Neural cell (in vitro differentiated cells): ENCODE measurements around the gene KCNT1. TPM values are rescaled to one million over a fixed set of nuclear protein-coding genes. Genes with fewer than 3 reads are reported as not detected.

Experiments used
- H2AFZ ChIP-seq: fragments of 200-600, 300-800 bp; sonication (generic), shearing (Covaris generic); 2 replicates; pipeline ENCODE4 v1.6.0; 2014; ENCODE audit warnings: low read depth, mild to moderate bottlenecking, antibody characterized with exemption, low read length, moderate library complexity
- H3F3A ChIP-seq: fragments of 200-600 bp; shearing (Covaris generic); 2 replicates; pipeline ENCODE4 v1.6.1; 2016; ENCODE audit warnings: mild to moderate bottlenecking, moderate library complexity, mixed read lengths, antibody characterized with exemption, low read length; ENCODE audit not compliant: insufficient read depth, poor library complexity, severe bottlenecking
- H3K27ac ChIP-seq: fragments of 200-600, 300-800 bp; sonication (generic), shearing (Covaris generic); 2 replicates; pipeline ENCODE4 v1.5.1; 2014; ENCODE audit warnings: mild to moderate bottlenecking, low read length, moderate library complexity
- H3K27me3 ChIP-seq: fragments of 300-800, 200-600 bp; sonication (generic), shearing (Covaris generic); 2 replicates; pipeline ENCODE4 v1.6.0; 2014; ENCODE audit warnings: mild to moderate bottlenecking, low read depth, low read length, moderate library complexity; ENCODE audit not compliant: insufficient read depth
- H3K36me3 ChIP-seq: fragments of 300-800, 200-600 bp; sonication (generic), shearing (Covaris generic); 2 replicates; pipeline ENCODE4 v1.5.1; 2014; ENCODE audit warnings: mild to moderate bottlenecking, antibody characterized with exemption, low read length, moderate library complexity; ENCODE audit not compliant: insufficient read depth
- H3K4me2 ChIP-seq: fragments of 300-800, 200-600 bp; sonication (generic), shearing (Covaris generic); 2 replicates; pipeline ENCODE4 v1.6.0; 2014; ENCODE audit warnings: mild to moderate bottlenecking, low read length
- H3K4me3 ChIP-seq: fragments of 300-800, 200-600 bp; sonication (generic), shearing (Covaris generic); 2 replicates; pipeline ENCODE4 v1.5.1; 2014; ENCODE audit warnings: mild to moderate bottlenecking, low read length, moderate library complexity
- H3K79me2 ChIP-seq: fragments of 200-600 bp; shearing (Covaris generic); replicated peaks from 2 replicates; pipeline ENCODE4 v1.6.0; 2014; ENCODE audit warnings: mild to moderate bottlenecking, low read length, moderate library complexity; ENCODE audit not compliant: insufficient read depth
- H3K9ac ChIP-seq: fragments of 300-800, 200-600 bp; sonication (generic), shearing (Covaris generic); 2 replicates; pipeline ENCODE4 v1.6.1; 2016; ENCODE audit warnings: mild to moderate bottlenecking, low read length, mixed read lengths
- H3K9me2 ChIP-seq: fragments of 200-600 bp; shearing (Covaris generic); 2 replicates; pipeline ENCODE4 v1.6.1; 2016; ENCODE audit warnings: mild to moderate bottlenecking, low read length, mixed read lengths; ENCODE audit not compliant: insufficient read depth
- H3K9me3 ChIP-seq: fragments of 200-600, 300-800 bp; sonication (generic), shearing (Covaris generic); 2 replicates; pipeline ENCODE4 v1.6.1; 2016; ENCODE audit warnings: mild to moderate bottlenecking, mixed run types, low read length, moderate library complexity, mixed read lengths
- H4K20me1 ChIP-seq: fragments of 200-600 bp; shearing (Covaris generic); 2 replicates; pipeline ENCODE4 v1.6.1; 2016; ENCODE audit warnings: mild to moderate bottlenecking, mixed run types; ENCODE audit not compliant: insufficient read depth
- EP300 ChIP-seq: fragments of 450-650 bp; conservative IDR thresholded peaks from 2 replicates; pipeline ENCODE4 v1.6.1; 2014; ENCODE audit warnings: antibody characterized with exemption, mild to moderate bottlenecking, moderate library complexity; ENCODE audit not compliant: poor library complexity, severe bottlenecking
- EZH2 ChIP-seq: fragments of 200-600, 300-800 bp; shearing (Covaris generic), sonication (generic); IDR thresholded peaks from 2 replicates; pipeline ENCODE4 v1.6.1; 2014; ENCODE audit warnings: antibody characterized with exemption, low read length, borderline replicate concordance, mild to moderate bottlenecking; ENCODE audit not compliant: insufficient read depth, poor library complexity, severe bottlenecking
- MXI1 ChIP-seq: fragments of 450-650 bp; conservative IDR thresholded peaks from 2 replicates; pipeline ENCODE4 v1.6.1; 2014; ENCODE audit warnings: antibody characterized with exemption, mild to moderate bottlenecking; ENCODE audit not compliant: poor library complexity, severe bottlenecking
- POLR2AphosphoS5 ChIP-seq: IDR thresholded peaks from 2 replicates; pipeline ENCODE4 v1.6.1; 2012
- RAD21 ChIP-seq: fragments of 450-650 bp; conservative IDR thresholded peaks from 2 replicates; pipeline ENCODE4 v1.6.1; 2014; ENCODE audit warnings: antibody characterized with exemption, mild to moderate bottlenecking, moderate library complexity
- SMC3 ChIP-seq: fragments of 450-650 bp; conservative IDR thresholded peaks from 2 replicates; pipeline ENCODE4 v1.6.1; 2014; ENCODE audit warnings: antibody characterized with exemption, mild to moderate bottlenecking, moderate library complexity; ENCODE audit not compliant: poor library complexity
- TAF1 ChIP-seq: IDR thresholded peaks from 2 replicates; pipeline ENCODE4 v1.6.1; 2012; ENCODE audit warnings: low read depth
- polyA plus RNA-seq: library from polyadenylated mRNA; depleted of rRNA; stranded (reverse); fragments of >200 nt; gene quantifications from 2 replicates; pipeline ENCODE4 v1.2.3, GENCODE V29; 2014
- TF ChIP-seq, protein P1 (sequence below): fragments of 450-650 bp; IDR thresholded peaks from 2 replicates; pipeline ENCODE4 v1.5.1; 2014; ENCODE audit warnings: antibody characterized with exemption, mild to moderate bottlenecking, moderate library complexity; ENCODE audit not compliant: poor library complexity, severe bottlenecking
- TF ChIP-seq, protein P2 (sequence below): IDR thresholded peaks from 2 replicates; pipeline ENCODE4 v1.6.1; 2012; ENCODE audit warnings: borderline replicate concordance

Gene KCNT1
- polyA plus RNA-seq, 1 donor from 2014 or later: 0.67 TPM

GRCh38 chr9:135777623-135778177 is 75.7 kb downstream of the KCNT1 start:
- Histone ChIP-seq H3K4me2 (no peak overlapping the region), H3K36me3 (no peaks in the 10 kb centered on the region)

DNA sequence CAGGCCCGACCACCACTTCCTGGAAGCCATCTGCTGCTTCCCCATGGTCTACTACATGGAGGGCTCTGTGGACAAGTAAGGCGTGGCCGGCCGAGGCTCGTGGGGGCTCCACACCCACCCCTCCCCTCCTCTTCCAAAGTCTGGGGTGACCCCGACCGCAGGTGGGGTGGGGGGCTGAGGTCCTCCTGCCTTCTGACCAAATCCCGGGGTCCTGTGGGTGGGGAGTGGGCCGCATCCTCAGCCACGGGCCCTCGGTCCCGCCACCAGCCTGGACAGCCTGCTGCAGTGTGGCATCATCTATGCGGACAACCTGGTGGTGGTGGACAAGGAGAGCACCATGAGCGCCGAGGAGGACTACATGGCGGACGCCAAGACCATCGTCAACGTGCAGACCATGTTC is 76.4 kb downstream of the KCNT1 start:
- Histone ChIP-seq H3K79me2 (no peaks in the 10 kb centered on the region), H3K4me2 (no peak overlapping the region), H3K9me3 (no peaks in the 10 kb centered on the region), H3K4me3 (no peak overlapping the region), H3F3A (no peaks in the 10 kb centered on the region), H3K36me3 (no peaks in the 10 kb centered on the region), H4K20me1 (no peaks in the 10 kb centered on the region), H3K27ac (no peak overlapping the region), H3K9me2 (no peaks in the 10 kb centered on the region), H3K9ac (no peak overlapping the region), H3K27me3 (no peaks in the 10 kb centered on the region), H2AFZ (no peak overlapping the region)
- TF ChIP-seq EZH2: no peak
- TF ChIP-seq SMC3: no peak
- TF ChIP-seq, protein P1, sequence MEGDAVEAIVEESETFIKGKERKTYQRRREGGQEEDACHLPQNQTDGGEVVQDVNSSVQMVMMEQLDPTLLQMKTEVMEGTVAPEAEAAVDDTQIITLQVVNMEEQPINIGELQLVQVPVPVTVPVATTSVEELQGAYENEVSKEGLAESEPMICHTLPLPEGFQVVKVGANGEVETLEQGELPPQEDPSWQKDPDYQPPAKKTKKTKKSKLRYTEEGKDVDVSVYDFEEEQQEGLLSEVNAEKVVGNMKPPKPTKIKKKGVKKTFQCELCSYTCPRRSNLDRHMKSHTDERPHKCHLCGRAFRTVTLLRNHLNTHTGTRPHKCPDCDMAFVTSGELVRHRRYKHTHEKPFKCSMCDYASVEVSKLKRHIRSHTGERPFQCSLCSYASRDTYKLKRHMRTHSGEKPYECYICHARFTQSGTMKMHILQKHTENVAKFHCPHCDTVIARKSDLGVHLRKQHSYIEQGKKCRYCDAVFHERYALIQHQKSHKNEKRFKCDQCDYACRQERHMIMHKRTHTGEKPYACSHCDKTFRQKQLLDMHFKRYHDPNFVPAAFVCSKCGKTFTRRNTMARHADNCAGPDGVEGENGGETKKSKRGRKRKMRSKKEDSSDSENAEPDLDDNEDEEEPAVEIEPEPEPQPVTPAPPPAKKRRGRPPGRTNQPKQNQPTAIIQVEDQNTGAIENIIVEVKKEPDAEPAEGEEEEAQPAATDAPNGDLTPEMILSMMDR: no peak
- no peak for TF ChIP-seq TAF1
- TF ChIP-seq, protein P2, sequence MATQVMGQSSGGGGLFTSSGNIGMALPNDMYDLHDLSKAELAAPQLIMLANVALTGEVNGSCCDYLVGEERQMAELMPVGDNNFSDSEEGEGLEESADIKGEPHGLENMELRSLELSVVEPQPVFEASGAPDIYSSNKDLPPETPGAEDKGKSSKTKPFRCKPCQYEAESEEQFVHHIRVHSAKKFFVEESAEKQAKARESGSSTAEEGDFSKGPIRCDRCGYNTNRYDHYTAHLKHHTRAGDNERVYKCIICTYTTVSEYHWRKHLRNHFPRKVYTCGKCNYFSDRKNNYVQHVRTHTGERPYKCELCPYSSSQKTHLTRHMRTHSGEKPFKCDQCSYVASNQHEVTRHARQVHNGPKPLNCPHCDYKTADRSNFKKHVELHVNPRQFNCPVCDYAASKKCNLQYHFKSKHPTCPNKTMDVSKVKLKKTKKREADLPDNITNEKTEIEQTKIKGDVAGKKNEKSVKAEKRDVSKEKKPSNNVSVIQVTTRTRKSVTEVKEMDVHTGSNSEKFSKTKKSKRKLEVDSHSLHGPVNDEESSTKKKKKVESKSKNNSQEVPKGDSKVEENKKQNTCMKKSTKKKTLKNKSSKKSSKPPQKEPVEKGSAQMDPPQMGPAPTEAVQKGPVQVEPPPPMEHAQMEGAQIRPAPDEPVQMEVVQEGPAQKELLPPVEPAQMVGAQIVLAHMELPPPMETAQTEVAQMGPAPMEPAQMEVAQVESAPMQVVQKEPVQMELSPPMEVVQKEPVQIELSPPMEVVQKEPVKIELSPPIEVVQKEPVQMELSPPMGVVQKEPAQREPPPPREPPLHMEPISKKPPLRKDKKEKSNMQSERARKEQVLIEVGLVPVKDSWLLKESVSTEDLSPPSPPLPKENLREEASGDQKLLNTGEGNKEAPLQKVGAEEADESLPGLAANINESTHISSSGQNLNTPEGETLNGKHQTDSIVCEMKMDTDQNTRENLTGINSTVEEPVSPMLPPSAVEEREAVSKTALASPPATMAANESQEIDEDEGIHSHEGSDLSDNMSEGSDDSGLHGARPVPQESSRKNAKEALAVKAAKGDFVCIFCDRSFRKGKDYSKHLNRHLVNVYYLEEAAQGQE: no peak
- no peak for TF ChIP-seq EP300
- TF ChIP-seq MXI1: no peak
- TF ChIP-seq POLR2AphosphoS5: no peak
- TF ChIP-seq RAD21: no peak

More at GRCh38 chr9:135777623-135778177, 75.7 kb downstream of the KCNT1 start:
- Histone ChIP-seq H3K9me2 (no peaks in the 10 kb centered on the region), H3K4me3 (no peak overlapping the region), H2AFZ (no peak overlapping the region), H3K79me2 (no peaks in the 10 kb centered on the region), H4K20me1 (no peaks in the 10 kb centered on the region), H3K9me3 (no peaks in the 10 kb centered on the region), H3K27me3 (no peaks in the 10 kb centered on the region), H3F3A (no peaks in the 10 kb centered on the region), H3K27ac (no peak overlapping the region), H3K9ac (no peak overlapping the region)
- TF ChIP-seq, protein P2: no peak
